Calu3 (cell line): ENCODE data around the gene ITGA11. TPM values are rescaled to one million over a fixed set of nuclear protein-coding genes. Genes with fewer than 3 reads are reported as not detected.

Source experiments
- BruUV-seq: library from RNA; stranded (reverse); fragments of 400-500 nt; replicated peaks from 2 replicates; lab custom pipeline; 2021; lab: Mats Ljungman, UMichigan
- CTCF ChIA-PET: fragments of 300-600 bp; sonication (Branson Sonifier 250); formaldehyde crosslinking; loops from one replicate; lab custom pipeline; 2022; ENCODE audit warnings: antibody characterized with exemption; lab: Charles Lee
- DNase-seq: peaks from one replicate; pipeline ENCODE4 v3.0.0; 2022
- H3K27ac Mint-ChIP-seq: one replicate; pipeline ENCODE4 v1.8.0; 2022; ENCODE audit warnings: mixed read lengths; ENCODE audit not compliant: unreplicated experiment
- H3K27me3 Mint-ChIP-seq: one replicate; pipeline ENCODE4 v1.8.0; 2022; ENCODE audit warnings: mixed read lengths; ENCODE audit not compliant: unreplicated experiment
- H3K36me3 Mint-ChIP-seq: one replicate; pipeline ENCODE4 v1.8.0; 2022; ENCODE audit warnings: mild to moderate bottlenecking, moderate library complexity, mixed read lengths; ENCODE audit not compliant: insufficient read depth, unreplicated experiment
- H3K4me1 Mint-ChIP-seq: one replicate; pipeline ENCODE4 v1.8.0; 2022; ENCODE audit warnings: mild to moderate bottlenecking, low read depth, mixed read lengths; ENCODE audit not compliant: unreplicated experiment
- H3K4me3 Mint-ChIP-seq: one replicate; pipeline ENCODE4 v1.8.0; 2022; ENCODE audit warnings: mild to moderate bottlenecking, low read depth, moderate library complexity, mixed read lengths; ENCODE audit not compliant: unreplicated experiment
- H3K9me3 Mint-ChIP-seq: one replicate; pipeline ENCODE4 v1.8.0; 2022; ENCODE audit warnings: low read depth, mixed read lengths; ENCODE audit not compliant: unreplicated experiment
- CTCF ChIP-seq: fragments of 200-600 bp; IDR thresholded peaks from one replicate; pipeline ENCODE4 v1.8.0; 2022; ENCODE audit warnings: antibody characterized with exemption; ENCODE audit not compliant: unreplicated experiment
- intact Hi-C: fragments of 100-400 bp; cut with micrococcal nuclease; formaldehyde crosslinking; loops from one replicate; pipeline ENCODE4 v1.10.0; 2022; ENCODE audit not compliant: unreplicated experiment
- total RNA-seq: library from RNA; stranded (reverse); gene quantifications from 2 replicates; pipeline ENCODE4 v1.2.3, GENCODE V29; 2022

Gene ITGA11
- total RNA-seq, 1 experiment from 2014 or later, result not detected

DNA sequence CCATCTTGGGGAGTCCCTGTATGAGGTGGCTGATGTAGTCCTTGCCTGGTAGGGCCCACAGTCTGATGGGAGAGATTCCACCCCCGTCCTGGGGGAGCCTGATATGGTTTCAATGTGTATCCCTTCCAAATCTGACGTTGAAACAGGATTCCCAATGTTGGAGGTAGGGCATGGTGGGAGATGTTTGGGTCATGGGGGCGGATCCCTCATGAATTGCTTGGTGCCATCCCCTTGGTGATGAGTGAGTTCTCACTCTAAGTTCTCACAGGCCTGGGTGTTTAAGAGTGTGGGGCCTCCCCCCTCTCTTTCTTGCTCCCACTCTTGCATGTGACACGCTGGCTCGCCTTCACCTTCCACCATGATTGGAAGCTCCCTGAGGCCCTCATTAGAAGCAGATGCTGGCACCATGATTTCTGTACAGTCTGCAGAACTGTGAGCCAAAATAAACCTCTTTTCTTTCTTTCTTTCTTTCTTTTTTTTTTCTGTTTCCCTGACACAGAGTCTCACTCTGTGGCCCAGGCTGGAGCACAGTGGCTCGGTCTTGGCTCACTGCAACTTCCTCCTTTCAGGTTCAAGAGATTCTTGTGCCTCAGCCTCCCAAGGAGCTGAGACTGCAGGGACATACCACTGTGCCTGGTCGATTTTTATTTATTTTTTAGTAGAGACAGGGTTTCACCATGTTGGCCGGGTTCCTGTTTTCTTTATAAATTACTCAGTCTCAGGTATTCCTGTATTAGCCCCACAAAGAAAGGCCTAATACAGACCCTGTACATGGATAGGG lies 28.6 kb downstream of the ITGA11 start:
- no TSS peak for BruUV-seq
- H3K4me3 Mint-ChIP-seq, result no peak overlapping the region
- no peaks in the 10 kb centered on the region for H3K36me3 Mint-ChIP-seq

GRCh38 chr15:68402432-68403160 lies 29.4 kb downstream of the ITGA11 start:
- BruUV-seq, result no TSS peak
- H3K4me1 Mint-ChIP-seq, result peaks cover 15% of the 10 kb centered on the region
- CTCF ChIA-PET, result no interaction called here
- H3K9me3 Mint-ChIP-seq, result peaks cover 3% of the 10 kb centered on the region
- DNase-seq, result no peak
- no peaks in the 10 kb centered on the region for H3K36me3 Mint-ChIP-seq
- no peaks in the 10 kb centered on the region for H3K27me3 Mint-ChIP-seq
- TF ChIP-seq CTCF, result no peak
- H3K4me3 Mint-ChIP-seq, result no peak overlapping the region
- intact Hi-C loops, result no loop called here
- H3K27ac Mint-ChIP-seq, result no peak overlapping the region

More for the DNA sequence above, 28.6 kb downstream of the ITGA11 start:
- H3K27me3 Mint-ChIP-seq, result no peaks in the 10 kb centered on the region
- H3K9me3 Mint-ChIP-seq, result peaks cover 3% of the 10 kb centered on the region
- no peak overlapping the region for H3K27ac Mint-ChIP-seq
- DNase-seq, result no peak
- H3K4me1 Mint-ChIP-seq, result peaks cover 15% of the 10 kb centered on the region
- intact Hi-C loops, result no loop called here
- TF ChIP-seq CTCF, result no peak
- CTCF ChIA-PET, result interaction anchor here (0.9 kb wide), 1 partner anchor 14 kb away, joined by 3 read pairs; no protein-coding TSS in a partner anchor

DNA sequence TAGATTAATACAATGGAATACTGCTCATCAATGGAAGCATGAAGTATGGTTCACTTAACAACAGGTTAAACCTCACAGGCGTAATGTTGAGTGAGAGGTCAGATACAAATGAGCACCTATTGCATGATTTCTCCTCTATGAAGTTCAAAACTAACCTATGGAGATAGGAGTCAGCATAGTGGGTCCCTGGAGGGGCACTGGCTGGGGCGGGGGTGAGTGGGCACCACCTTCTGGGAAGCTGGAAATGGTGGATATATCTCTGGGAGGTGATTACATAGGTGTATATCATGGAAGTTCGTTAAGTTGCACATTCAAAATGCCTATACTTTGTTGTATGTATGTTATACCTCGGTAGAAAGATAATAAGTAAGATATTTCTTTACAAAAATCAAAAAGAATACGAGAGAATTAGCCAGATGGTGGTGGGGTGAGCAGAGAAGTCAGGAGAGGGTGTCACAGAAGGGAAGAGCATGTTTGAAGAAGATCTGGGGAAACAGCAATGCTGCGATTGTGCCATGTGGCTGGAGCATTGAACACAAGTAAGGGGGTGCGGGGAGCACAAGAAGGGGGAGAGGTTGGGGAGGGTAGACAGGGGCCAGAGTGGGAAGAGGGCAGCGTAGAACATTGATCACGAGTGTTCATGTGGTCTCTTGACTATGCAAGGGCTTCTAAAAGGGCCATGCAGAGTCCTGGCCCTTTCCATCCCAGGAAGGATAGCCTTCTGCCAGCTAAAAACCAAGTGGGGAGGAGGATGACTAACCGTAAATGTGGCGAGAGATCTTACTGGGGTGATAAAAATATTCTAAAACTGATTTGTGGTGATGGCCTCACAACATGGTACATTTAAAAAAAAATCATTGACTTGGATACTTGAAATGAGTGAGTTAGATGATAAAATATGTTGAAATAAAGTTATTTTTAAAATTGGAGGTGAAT lies 30.2 kb downstream of the ITGA11 start:
- peaks cover 3% of the 10 kb centered on the region for H3K9me3 Mint-ChIP-seq
- no peak for DNase-seq
- H3K27me3 Mint-ChIP-seq, result no peaks in the 10 kb centered on the region
- H3K27ac Mint-ChIP-seq, result no peak overlapping the region
- no peak overlapping the region for H3K4me3 Mint-ChIP-seq
- intact Hi-C loops, result no loop called here
- no peak for TF ChIP-seq CTCF
- CTCF ChIA-PET, result no interaction called here
- H3K4me1 Mint-ChIP-seq, result peaks cover 15% of the 10 kb centered on the region
- no TSS peak for BruUV-seq
- H3K36me3 Mint-ChIP-seq, result no peaks in the 10 kb centered on the region

- TF ChIP-seq CTCF, result no peak
- CTCF ChIA-PET, result interaction anchor here (0.6 kb wide), 1 partner anchor 42 kb away, joined by 3 read pairs; no protein-coding TSS in a partner anchor
- Mint-ChIP-seq H3K9me3 (peaks cover 7% of the 10 kb centered on the region), H3K27me3 (peaks cover 7% of the 10 kb centered on the region), H3K36me3 (no peaks in the 10 kb centered on the region), H3K4me3 (no peak overlapping the region), H3K4me1 (peaks cover 15% of the 10 kb centered on the region), H3K27ac (peak overlapping the region; percentile 84)
- intact Hi-C loops, result no loop called here
- DNase-seq, result no peak
- BruUV-seq, result no TSS peak
These were observed 31.9 kb downstream of the ITGA11 start for GRCh38 chr15:68400066-68400456.
